Right lung (tissue), 5 donors: Measurements from ENCODE around the gene SUPT6H. TPM values are rescaled to one million over a fixed set of nuclear protein-coding genes. Genes with fewer than 3 reads are reported as not detected.

ENCODE experiments used
- DNase-seq, 2 donors: peaks; one replicate each; pipeline ENCODE4 v3.0.0-alpha.2; 2013
- polyA plus RNA-seq, 5 donors: library from polyadenylated mRNA; unstranded; fragments of 120-200 nt; gene quantifications; one replicate each; pipeline versions ENCODE4 v1.2.1 to v1.2.3, GENCODE V29; 2013; ENCODE audit warnings: inconsistent platforms in 1 of 5, low replicate concordance in 1 of 5; ENCODE audit not compliant: insufficient read length in 5 of 5, insufficient read depth in 1 of 5

The SUPT6H gene
- polyA plus RNA-seq, 5 donors, result 60.3 to 74.7 (median 66.8) TPM

DNA sequence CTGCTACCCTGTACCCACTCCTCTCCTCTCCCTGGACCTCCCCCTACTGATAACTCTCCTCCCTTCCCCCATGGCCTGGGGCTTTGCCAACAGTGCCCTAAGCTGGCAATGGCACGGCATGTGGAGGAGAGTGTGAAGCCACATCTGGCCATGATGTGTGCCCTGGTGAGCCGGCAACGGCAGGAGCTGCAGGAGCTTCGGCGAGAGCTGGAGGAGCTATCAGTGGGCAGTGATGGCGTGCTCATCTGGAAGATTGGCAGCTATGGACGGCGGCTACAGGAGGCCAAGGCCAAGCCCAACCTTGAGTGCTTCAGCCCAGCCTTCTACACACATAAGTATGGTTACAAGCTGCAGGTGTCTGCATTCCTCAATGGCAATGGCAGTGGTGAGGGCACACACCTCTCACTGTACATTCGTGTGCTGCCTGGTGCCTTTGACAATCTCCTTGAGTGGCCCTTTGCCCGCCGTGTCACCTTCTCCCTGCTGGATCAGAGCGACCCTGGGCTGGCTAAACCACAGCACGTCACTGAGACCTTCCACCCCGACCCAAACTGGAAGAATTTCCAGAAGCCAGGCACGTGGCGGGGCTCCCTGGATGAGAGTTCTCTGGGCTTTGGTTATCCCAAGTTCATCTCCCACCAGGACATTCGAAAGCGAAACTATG is 87.0 kb downstream of the SUPT6H start:
- no peak for DNase-seq

DNA sequence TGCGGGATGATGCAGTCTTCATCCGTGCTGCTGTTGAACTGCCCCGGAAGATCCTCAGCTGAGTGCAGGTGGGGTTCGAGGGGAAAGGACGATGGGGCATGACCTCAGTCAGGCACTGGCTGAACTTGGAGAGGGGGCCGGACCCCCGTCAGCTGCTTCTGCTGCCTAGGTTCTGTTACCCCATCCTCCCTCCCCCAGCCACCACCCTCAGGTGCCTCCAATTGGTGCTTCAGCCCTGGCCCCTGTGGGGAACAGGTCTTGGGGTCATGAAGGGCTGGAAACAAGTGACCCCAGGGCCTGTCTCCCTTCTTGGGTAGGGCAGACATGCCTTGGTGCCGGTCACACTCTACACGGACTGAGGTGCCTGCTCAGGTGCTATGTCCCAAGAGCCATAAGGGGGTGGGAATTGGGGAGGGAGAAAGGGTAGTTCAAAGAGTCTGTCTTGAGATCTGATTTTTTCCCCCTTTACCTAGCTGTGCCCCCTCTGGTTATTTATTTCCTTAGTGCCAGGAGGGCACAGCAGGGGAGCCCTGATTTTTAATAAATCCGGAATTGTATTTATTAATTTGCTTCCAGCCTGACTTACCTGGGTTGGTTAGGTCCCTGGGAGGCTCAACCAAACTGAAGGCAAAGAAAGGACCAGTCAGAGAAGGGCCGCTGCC is 87.6 kb downstream of the SUPT6H start:
- DNase-seq, result no peak

DNA sequence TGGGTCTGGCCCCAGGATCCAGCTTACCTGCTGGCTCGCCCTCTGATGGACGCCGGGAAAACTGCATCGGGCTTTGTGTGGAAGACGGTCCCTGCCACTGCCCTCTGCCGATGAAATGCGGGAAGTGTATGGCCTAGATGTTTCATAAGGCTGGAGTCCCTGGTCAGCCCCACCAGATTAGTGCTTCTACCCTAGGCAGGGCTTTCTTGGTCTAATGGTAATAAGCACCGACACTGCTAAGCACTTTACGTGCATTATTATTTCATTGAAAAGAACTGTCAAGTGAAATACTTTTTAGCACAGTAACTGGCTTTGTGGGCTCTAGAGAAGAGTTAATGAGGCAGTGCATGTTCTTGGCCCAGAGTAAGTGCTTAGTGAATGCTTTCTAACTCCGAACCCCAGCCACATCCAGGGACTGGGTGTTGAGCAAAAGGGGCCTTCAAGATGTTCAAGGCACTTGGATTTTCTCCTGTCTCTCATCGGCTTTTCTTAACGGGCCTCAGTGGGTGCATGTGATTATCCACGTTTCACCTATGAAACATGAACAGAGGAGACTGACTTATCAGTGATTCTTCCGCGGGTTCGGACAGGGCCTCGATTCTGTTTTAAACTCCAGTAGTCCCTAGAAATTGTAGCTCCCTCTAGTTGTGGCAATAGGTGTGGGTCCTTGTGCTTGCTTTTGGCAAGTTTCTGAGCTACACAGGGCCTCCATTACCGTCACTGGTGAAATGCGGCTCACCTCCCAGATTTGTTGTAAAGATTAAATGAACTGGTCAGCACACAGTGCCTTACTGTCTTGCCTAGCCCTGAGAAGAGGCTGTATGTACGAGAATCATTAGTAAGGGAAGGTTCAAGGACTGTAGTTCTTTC is 88.4 kb downstream of the SUPT6H start:
- peak; percentile 76 to 87 for DNase-seq

DNA sequence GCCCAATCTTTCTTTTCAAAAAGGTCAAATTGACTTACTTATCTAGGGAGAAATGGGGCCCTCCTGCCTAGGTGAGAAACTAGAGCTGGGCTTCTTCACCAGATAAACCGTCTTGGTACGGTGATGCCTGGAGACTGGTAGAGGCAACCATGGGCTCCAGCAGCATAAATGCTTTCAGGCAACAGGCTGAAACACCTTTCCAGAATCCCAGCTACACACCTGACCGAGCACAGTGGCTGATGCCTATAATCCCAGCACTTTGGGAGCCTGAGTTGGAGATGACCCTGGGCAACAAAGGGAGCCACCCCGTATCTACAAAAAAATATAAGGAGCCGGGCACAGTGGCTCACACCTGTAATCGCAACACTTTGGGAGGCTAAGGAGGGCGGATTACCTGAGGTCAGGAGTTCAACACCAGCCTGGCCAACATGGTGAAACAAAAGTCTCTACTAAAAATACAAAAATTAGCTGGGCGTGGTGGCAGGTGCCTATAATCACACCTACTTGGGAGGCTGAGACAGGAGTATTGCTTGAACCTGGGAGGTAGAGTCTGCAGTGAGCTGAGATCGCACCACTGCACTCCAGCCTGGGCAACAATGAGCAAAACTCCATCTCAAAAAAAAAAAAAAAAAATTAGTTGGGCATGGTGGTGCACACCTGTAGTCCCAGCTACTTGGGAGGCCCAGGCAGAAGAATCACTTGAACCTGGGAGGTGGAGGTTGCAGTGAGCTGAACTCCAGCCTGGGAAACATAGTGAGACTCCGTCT is 89.8 kb downstream of the SUPT6H start:
- no peak for DNase-seq

Other genes starting within 250 kb of the SUPT6H start
- gene SLC13A2, start 188.6 kb upstream of the SUPT6H start, polyA plus RNA-seq, result under 1 TPM in 4 of 5 donors, not detected in 1; 0.14 to 0.48 (median 0.30) TPM
- gene FOXN1, start 155.9 kb upstream of the SUPT6H start, polyA plus RNA-seq, result under 1 TPM in 4 of 5 donors, not detected in 1; 0.06 to 0.19 (median 0.16) TPM
- 10 to 100 TPM; 28.4 to 44.4 (median 36.3) TPM for gene UNC119, start 109.6 kb upstream of the SUPT6H start, polyA plus RNA-seq
- gene PIGS, start 90.7 kb upstream of the SUPT6H start, polyA plus RNA-seq, result 10 to 100 TPM; 58.7 to 66.9 (median 62.7) TPM
- 10 to 100 TPM; 16.1 to 21.6 (median 20.2) TPM for gene ALDOC, start 85.3 kb upstream of the SUPT6H start, polyA plus RNA-seq
- 10 to 100 TPM; 35.5 to 80.1 (median 66.1) TPM for gene SPAG5, start 63.2 kb upstream of the SUPT6H start, polyA plus RNA-seq
- 10 to 100 TPM; 19.0 to 27.9 (median 24.2) TPM for gene RSKR, start 48.0 kb upstream of the SUPT6H start, polyA plus RNA-seq
- 10 to 100 TPM; 70.4 to 87.5 (median 77.3) TPM for gene BLTP2, start 17.0 kb upstream of the SUPT6H start, polyA plus RNA-seq
- 10 to 100 TPM; 67.7 to 73.8 (median 69.5) TPM for gene SDF2, start 299 bp upstream of the SUPT6H start, polyA plus RNA-seq
- 1 to 10 TPM; 5.7 to 7.1 (median 6.6) TPM for gene PROCA1, start 49.7 kb downstream of the SUPT6H start, polyA plus RNA-seq
- 100 to 1,000 TPM; 180 to 195 (median 187) TPM for gene RAB34, start 55.7 kb downstream of the SUPT6H start, polyA plus RNA-seq
- 1,000 to 10,000 TPM; 1,134 to 1,477 (median 1,162) TPM for gene RPL23A, start 57.8 kb downstream of the SUPT6H start, polyA plus RNA-seq
- 10 to 100 TPM in 1 of 5 donors, 1 to 10 TPM in 4; 7.5 to 11.0 (median 8.7) TPM for gene TLCD1, start 64.0 kb downstream of the SUPT6H start, polyA plus RNA-seq
- gene NEK8, start 66.6 kb downstream of the SUPT6H start, polyA plus RNA-seq, result 1 to 10 TPM; 5.5 to 8.4 (median 6.8) TPM
- gene TRAF4, start 81.8 kb downstream of the SUPT6H start, polyA plus RNA-seq, result 100 to 1,000 TPM in 3 of 5 donors, 10 to 100 TPM in 2; 92.5 to 141 (median 113) TPM
- 10 to 100 TPM; 15.5 to 22.3 (median 17.5) TPM for gene FAM222B, start 180.6 kb downstream of the SUPT6H start, polyA plus RNA-seq
- 10 to 100 TPM; 60.7 to 78.6 (median 68.4) TPM for gene ERAL1, start 192.8 kb downstream of the SUPT6H start, polyA plus RNA-seq
- 10 to 100 TPM; 60.5 to 89.2 (median 72.7) TPM for gene FLOT2, start 235.5 kb downstream of the SUPT6H start, polyA plus RNA-seq
- 1 to 10 TPM; 5.6 to 8.7 (median 6.8) TPM for gene DHRS13, start 240.9 kb downstream of the SUPT6H start, polyA plus RNA-seq